NCI-H1436 treated with DMSO at 0.1 percent for 48 hours (cell line): ENCODE results near the gene AKT1.
"Not testable (repeated sequence)": the region's sequence is repeated elsewhere in the genome, so short reads cannot be mapped to it uniquely, and the experiment has no call there.

Source experiments
- DNase-seq: peaks from one replicate; lab custom pipeline; 2025; lab: John Stamatoyannopoulos, UW

Gene AKT1

GRCh38 chr14:104753528-104754212 lies 41.9 kb downstream of the AKT1 start:
- DNase-seq, result no peak

- peak; percentile 87 for DNase-seq
Observed at GRCh38 chr14:104752735-104753527, 42.6 kb downstream of the AKT1 start, which contains the start of gene SIVA1. Gene SIVA1 (plus strand): TSS chr14:104753147. CDS start chr14:104753202, 55 bp downstream.

DNA sequence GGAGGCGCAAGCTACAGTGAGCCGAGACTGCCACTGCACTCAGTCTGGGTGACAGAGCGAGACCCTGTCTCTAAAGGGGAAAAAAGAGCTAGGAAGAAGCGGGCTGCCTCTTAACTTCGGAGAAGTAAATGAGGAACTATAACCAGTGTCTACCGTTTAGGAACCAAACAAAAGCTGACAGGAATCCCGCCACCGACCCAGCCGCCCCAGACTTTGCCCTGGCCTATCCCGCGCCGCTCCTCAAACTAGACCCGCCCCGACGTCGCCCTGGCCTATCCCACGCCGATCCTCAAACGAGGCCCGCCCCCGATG lies 43.2 kb downstream of the AKT1 start:
- no peak for DNase-seq

DNA sequence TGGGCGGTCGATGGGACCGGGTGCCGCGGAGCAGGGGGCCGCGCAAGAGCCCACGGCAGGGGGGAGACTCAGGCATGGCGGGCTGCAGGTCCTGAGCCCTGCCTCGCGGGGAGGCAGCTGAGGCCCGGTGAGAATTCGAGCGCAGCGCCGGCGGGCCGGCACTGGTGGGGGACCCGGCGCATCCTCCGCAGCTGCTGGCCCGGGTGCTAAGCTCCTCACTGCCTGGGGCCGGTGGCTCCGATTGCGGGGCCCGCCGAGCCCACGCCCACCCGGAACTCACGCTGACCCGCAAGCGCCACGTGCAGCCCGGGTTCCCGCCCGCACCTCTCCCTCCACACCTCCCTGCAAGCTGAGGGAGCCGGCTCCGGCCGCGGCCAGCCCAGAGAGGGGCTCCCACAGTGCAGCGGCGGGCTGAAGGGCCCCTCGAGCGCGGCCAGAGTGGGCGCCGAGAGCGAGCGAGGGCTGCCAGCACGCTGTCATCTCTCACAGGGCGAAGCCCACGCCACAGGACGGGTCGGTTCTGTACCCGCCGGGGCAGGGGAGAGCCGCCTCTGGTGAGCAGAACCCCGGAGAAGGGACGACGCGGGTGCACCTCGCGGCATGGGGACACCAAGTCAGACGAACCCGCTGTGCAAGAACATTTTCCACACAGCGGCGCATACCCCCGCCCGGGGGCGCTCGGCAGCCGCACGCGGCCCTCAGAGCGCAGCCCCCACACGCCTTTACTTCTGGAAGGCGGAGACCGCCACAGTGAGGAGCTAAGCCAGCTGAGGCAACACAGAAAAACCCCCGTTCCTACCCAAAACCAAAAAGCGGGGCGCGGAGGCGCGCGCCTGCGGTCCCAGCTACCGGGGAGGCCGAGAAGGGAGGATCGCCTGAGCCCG lies 43.8 kb downstream of the AKT1 start:
- DNase-seq, result no peak

DNA sequence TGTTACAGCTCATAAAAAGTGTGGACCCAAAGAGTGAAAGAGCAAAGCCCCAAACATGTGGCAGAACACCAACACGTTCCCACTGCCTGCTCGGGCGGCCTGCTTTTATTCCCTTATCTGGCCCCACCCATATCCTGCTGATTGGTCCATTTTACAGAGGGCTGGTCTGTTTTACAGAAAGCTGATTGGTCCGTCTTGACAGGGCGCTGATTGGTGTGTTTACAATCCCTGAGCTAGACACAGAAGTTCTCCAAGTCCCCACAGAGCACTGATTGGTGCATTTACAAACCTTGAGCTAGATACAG lies 44.8 kb downstream of the AKT1 start:
- DNase-seq, result not testable (repeated sequence)

DNA sequence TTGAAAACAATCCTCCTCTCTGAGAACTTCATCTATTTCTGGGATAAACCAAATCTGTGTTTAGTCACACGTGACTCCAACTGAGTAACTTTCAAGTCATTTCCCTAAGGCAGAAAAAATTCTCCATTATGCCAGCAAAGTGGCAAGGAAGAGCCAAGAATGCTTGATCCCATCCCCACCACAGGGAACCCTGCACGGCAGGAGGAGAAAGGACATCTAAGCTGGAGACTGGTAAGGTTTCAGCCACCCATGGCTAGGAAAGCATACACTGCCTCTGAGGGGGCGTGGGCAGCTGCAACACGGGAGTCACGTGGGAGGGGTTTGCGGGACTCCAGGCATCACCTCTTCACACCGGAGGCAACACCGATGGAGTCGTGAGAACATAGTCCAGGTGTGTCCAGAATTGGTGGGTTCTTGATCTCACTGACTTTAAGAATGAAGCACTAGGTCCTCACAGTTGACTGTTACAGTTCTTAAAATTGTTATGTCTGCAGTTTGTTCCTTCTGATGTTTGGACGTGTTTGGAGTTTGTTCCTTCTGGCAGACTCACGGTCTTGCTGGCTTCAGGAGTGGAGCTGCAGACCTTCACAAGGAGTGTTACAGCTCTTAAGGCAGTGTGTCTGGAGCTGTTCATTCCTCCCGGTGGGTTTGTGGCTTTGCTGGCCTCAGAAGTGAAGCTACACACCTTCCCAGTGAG lies 45.3 kb downstream of the AKT1 start:
- no peak for DNase-seq

- no peak for DNase-seq
Observed at GRCh38 chr14:104749111-104749649, 46.4 kb downstream of the AKT1 start.

DNA sequence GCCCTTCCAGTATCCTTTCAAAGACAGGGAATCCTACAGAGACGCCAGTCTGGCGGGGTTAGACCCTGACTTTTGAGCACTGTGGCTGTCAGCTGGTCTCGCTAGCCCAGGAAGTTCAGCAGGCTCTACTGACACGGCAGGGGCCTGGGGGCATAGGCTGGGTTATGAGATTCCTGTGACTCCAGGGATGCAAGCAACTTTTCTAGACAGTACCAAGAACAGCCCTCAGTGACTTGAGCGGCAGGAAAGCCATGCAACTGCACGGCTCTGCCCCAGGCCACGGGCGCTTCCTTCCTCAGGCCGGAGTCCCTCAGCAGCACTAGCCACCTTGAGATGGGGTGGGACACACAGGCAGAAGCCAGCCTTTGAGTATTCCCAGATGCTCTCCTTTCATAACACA lies 47.7 kb downstream of the AKT1 start:
- no peak for DNase-seq

DNA sequence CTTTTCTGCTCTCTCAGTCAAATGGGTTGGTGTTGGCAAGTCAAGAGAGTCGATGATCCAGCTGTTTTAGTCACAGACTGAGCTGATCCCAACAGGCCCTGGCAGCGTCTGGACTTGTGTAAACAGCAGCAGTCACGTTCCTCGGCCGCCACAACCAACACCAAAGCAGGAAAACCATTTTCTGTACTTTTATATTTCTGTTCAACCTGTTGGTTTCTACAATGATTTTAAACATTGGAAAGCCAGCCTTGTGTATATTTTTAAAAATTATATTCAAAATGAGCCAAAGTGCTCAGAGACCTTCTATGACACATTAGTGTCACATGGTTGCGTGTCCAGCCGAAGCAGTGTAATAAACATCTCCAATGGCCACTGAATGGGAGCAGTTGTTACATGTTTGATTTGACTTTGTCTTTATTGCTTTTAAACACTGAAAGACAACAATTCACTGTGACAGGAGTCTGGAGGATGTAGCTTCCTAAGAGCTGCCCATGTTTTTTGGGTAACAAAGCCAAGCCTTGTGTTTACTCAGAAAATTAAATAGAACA lies 48.5 kb downstream of the AKT1 start:
- DNase-seq, result no peak

GRCh38 chr14:104746071-104746545 lies 49.4 kb downstream of the AKT1 start:
- no peak for DNase-seq

DNA sequence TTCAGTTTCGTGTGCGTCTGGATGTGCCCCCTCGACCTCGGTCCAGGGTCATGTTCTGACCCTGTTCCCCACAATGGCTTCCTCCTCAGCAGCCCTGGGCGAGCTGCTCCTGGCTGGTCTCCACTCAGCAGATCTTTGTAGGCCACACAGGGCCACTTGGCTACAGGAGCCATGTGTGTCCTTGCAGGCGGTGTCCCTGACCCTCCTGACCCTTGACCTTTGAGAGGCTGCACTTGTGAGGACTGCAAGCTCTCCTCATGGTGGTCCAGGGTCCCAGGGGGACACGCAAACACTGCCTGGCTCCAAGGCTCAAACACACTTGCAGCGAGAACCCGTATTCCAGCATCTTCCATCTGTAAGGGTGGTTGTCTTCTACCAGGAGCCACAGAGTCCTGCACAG lies 50.1 kb downstream of the AKT1 start:
- DNase-seq, result no peak

- no peak for DNase-seq
Observed at GRCh38 chr14:104744484-104744883, 51.1 kb downstream of the AKT1 start.

DNA sequence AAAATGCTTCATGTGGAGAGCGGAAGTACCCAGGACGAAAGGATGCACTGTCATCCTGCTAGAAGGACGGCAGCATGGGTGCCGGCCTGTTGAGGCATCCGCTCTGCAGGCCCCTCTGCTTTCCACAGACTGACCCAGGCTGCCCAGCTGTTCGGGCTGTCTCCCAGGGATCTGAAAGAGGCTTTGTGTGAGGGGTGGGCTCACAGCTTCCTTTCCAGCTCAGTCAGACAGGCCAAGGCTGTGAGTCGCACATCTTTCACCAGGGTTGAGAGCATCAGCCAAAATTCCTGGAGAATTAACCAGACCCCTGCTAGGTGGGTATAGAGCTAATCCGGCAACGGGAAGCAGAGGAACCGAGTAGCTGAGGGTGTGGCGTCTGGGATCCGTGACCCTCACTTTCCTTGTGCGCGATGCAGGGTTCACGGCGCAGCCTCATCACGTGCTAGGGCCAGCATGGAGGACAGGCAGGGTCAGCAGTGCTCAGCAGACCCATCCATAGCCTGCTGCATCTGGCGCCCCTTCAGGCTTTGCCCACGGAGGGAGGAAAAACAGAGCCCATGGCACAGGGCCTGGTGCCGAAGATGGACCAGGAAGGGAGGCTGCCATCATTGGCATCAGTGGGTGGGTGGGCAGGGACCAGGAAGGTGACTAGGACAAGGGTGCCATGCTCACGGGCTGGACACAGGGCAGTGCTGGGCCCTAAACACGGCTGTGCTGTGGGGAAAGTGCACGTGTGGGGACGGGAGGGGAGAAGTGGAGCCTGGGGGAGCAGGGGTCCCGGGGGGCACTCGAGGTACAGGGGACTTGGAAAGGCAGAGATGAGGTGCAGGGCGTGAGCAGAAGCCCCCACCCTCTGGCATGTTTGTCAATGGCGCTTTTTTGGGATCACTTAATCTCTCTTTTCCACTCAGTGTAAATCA lies 51.8 kb downstream of the AKT1 start:
- DNase-seq, result no peak

DNA sequence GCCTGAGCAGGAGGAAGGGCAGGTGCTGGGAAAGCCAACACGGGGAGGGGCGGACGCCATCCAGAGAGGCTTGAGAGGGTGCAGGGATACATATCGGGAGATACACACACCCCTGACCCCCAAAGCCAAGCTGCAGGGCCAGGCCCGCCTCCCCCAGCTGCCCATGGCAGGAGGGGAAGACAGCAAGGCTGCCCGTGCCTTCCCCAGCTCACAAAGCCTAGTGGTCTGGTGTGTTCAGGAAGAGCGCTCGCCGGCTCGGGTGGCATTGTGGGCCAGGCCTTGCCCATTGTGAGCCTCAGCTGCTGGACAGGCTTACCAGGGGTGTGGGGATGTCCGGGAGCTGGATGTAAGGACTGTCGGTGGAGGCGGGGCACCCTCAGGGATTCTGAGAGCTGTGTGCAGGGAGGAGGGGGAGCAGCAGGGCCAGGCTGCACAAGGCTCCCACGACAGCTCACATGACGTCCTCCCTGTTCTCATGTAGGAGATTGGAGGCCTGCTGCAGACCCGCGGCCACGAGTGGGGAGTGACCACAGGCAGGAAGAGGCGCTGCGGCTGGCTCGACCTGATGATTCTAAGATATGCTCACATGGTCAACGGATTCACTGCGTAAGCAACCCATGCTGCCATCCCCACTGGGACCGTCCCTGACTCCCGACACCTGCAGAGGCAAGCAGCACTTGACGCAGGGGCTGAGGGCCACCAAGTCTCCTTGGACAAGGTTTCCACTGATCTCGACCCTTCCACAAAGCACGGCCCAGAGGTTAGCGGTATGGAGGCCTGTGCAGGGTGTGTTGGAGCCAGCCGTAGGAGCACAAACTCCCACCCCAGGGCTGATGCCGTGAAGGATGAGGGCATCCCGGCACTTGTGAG lies 52.7 kb downstream of the AKT1 start:
- DNase-seq, result no peak

DNA sequence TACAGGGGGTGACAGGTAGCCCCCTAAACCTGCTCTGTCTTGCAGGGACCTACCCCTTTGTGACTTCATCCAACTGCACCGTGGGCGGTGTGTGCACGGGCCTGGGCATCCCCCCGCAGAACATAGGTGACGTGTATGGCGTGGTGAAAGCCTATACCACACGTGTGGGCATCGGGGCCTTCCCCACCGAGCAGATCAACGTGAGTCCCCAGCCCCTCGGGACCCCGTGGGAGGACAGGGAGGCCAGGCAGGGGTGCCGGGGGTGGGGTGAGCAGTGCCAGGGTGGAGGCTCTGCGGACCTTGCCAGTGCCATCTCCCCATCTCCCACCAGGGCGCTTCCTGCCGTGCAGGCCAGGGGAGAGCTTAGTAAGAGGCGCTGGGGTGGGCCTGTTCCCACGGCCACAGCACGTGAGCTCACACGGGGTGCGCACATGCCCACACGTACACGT lies 53.7 kb downstream of the AKT1 start:
- no peak for DNase-seq

DNA sequence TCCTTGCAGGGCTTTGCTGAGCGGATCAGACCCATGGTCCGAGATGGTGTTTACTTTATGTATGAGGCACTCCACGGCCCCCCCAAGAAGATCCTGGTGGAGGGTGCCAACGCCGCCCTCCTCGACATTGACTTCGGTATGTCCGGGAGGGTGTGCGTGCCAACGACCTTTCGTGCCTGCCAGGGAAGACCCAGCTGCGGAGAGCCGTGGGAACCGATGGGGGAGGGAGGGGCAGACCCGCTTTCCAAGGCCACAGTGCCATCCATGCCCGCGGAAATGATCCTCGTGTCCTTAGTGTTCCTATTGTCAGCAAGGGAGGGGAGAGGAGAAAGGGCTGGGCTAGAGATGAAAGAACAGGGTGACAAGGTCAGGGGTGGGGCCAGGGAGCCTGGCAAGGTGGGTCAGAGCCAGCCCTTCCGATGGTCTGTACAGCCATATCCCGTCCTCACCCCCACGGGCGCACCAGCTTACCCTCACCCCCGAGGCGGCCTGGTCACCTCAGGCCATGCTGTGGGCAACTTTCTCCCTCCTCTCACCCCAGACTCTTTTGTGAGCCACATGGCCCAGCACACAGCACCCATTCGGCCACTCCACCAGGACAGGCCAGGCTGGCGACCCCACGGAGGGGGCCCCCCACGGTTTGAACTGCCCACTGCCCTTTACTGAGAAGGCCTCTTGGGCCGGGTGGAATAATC lies 54.3 kb downstream of the AKT1 start:
- DNase-seq, result no peak

- DNase-seq, result no peak
Observed at GRCh38 chr14:104739546-104740516, 55.7 kb downstream of the AKT1 start.

GRCh38 chr14:104739026-104739425 lies 56.5 kb downstream of the AKT1 start:
- no peak for DNase-seq
